AG10803 (cell line): Measurements from ENCODE around the gene EME1.
"Not testable (repeated sequence)": the region's sequence is repeated elsewhere in the genome, so short reads cannot be mapped to it uniquely, and the experiment has no call there.

ENCODE experiments used
- DNase-seq: peaks from one replicate; pipeline ENCODE4 v3.0.0; 2010; ENCODE audit warnings: low read depth
- H3K4me3 ChIP-seq: 2 replicates; pipeline ENCODE4 v1.5.1; 2011; ENCODE audit warnings: mild to moderate bottlenecking, low read length, control low read depth
- CTCF ChIP-seq: conservative IDR thresholded peaks from 2 replicates; pipeline ENCODE4 v1.5.1; 2011; ENCODE audit warnings: mild to moderate bottlenecking, low read length, control low read depth, inconsistent platforms

Gene EME1

GRCh38 chr17:50412188-50412732 is 39.2 kb downstream of the EME1 start:
- DNase-seq: no peak
- no peak for TF ChIP-seq CTCF
- no peak overlapping the region for H3K4me3 ChIP-seq

- no peak overlapping the region for H3K4me3 ChIP-seq
- no peak for DNase-seq
- TF ChIP-seq CTCF: no peak
Observed at GRCh38 chr17:50414808-50415207, 41.8 kb downstream of the EME1 start.

- not testable (repeated sequence) for H3K4me3 ChIP-seq, DNase-seq
Observed at GRCh38 chr17:50419577-50419976, 46.5 kb downstream of the EME1 start.

- peak; percentile 68 for DNase-seq
- no peak for TF ChIP-seq CTCF
- H3K4me3 ChIP-seq: no peak overlapping the region
Observed at GRCh38 chr17:50420419-50421112, 47.5 kb downstream of the EME1 start.

GRCh38 chr17:50421308-50422051 is 48.5 kb downstream of the EME1 start:
- peak overlapping the region; percentile 14 for H3K4me3 ChIP-seq
- TF ChIP-seq CTCF: no peak
- DNase-seq: peak; percentile 49

- TF ChIP-seq CTCF: no peak
- DNase-seq: no peak
- no peak overlapping the region for H3K4me3 ChIP-seq
Observed at GRCh38 chr17:50422738-50423137, 49.7 kb downstream of the EME1 start.

GRCh38 chr17:50423553-50424159 is 50.6 kb downstream of the EME1 start:
- no peak for TF ChIP-seq CTCF
- peak; percentile 93 for DNase-seq
- H3K4me3 ChIP-seq: no peak overlapping the region
